ENCODE results near the gene RIMBP2.

Gene RIMBP2

DNA sequence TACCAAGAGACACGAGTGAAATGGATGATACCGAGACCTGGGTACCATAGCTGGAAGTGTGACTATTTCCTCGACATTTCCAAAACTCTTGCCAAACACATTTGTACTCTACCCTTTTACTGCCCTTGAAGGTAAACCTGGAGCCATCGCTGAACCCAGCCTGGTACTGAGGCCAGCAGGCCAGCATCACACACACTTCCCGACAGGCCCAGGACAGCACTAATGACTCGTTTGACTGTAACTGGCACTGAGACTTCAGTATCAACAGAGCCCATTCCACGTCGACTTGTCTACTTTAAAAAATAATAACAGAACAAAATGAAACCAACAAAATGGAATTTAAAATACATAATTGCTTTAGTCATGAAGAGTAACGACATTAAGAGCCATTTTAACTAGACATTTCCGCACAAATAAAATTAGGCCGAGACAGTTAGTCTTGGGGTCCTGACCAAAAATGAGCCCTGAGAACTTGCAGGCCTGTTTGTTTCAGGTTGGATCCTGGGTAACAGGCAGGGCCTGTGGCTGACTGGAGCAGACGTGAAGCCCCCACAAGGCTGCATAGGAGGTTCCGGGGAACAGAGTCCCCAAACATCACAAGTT lies 94.3 kb downstream of the RIMBP2 start:
- DNase-seq = no peak

DNA sequence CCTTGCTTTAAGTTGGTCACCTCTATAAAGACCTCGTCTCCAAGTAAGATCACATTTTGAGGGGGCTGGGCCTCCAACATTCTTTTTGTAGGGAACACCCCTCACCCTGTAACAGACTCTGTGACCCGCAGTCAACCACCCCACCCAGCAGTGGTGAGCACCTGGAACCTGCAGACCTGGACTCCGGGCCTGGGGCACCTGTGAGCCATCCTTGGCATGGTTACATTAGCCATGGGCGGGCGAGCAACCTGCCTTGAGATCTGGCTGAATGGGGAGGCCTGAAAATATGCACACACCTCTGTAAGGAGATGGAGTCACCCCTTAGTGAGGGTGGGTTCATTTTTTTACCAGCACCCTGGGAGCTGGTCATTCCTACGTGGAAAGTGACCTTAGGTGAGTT lies 95.3 kb downstream of the RIMBP2 start:
- DNase-seq = no peak

DNA sequence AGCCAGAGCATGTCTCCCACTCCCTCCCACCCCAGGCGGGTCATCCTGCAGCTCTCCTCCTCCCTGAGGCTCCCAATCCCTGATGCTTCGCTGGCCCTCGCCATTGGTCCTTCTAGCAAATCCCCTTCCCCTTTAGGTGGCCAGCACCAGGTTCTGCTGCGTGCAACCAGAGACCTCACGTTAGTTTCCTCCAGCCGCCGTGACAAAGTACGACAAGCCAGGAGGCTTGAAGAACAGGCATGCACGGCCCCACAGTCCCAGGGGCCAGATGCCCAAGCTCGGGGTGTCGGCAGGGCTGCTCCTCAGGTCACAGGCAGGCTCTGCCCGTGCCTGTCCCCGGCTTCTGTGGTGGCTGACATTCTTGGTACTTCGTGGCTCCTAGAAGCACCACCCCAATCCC lies 95.8 kb downstream of the RIMBP2 start:
- DNase-seq = no peak

DNA sequence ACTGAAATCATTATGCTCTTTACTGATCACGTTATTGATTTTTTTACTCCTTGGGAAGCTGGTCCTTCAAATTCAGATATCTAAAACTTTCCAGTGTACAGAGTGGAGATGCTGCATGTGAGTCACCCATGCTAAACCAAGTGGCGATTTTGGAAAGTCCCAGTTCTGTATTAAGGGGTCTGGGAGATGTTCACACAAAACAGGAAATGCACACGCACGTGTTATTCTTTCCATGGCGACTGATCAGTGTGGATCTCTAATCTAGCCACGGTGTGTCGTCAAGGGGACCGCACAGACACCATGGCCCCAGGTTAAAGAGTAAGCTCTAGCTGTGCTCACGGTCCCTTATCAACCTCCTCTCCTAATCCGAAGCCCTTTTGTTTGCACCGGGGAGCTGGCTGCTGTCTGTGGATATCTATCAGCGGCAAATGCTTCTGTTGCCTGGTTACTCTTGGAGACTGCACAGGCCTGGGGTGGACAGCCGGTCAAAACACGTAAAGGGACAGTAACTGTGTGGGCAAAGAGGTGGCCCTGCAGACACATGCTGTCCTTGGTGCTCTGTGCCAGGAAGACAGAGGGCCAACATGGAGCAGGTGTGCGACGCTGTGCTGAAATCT lies 96.6 kb downstream of the RIMBP2 start:
- no peak for DNase-seq

DNA sequence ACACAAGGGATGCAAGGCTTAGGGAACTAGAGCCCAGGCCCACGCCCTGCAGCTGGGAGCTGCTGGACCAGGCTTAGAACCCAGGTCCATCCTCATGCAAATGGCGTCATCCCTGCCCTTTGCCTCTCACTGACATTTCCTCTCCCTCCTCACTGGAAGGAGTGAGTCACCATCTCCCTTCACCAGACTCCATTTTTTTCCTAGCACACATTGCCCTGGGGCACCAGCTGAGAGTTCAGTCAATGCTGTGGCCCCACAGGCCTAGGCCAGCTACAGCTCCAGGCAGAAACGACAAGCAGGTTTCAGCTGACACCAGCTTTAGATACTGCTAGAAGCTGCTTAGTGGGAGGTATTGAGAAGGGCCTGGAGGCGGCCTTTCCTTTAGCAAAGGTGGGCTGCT lies 98.9 kb downstream of the RIMBP2 start:
- no peak for DNase-seq

DNA sequence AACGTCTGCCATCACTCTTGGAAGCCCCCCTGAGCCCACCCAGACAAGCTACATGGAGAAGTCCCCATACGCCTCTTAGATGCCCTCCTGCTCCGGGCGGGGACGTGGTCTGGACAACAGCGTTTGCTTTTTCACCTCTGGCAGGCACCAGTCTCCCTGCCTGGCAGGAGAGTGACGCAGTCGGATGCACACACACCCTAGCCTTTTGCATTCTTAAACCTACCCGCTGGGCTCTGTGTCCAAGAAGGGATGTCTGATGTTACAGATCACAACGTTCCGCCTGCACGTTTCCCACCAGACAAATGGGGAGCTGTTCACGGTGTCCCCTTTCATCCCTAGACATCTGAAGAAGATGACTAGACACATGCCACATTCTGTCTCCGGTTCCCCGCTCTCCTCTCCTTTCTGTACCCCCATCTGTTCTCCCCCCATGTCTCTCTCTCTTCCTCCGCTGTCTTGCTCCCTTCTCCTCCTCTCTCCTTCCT lies 100.2 kb downstream of the RIMBP2 start:
- no peak for DNase-seq

DNA sequence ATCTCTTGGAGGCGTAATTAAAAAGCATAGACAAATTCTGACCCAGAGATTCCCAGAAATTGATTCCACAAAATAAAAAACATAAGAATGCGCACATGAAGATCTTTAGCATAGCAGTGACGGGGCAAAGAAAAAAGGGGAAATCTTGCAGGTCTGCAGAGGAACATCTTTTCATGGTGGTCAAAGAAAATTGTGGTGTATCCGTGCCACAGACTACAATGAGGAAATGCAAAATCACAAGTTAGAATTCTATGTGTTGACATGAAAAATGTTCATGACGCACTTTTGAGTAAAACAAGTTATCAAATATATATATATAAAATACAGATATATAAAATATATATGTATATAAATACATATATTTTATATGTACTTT lies 101.6 kb downstream of the RIMBP2 start:
- DNase-seq = no peak

DNA sequence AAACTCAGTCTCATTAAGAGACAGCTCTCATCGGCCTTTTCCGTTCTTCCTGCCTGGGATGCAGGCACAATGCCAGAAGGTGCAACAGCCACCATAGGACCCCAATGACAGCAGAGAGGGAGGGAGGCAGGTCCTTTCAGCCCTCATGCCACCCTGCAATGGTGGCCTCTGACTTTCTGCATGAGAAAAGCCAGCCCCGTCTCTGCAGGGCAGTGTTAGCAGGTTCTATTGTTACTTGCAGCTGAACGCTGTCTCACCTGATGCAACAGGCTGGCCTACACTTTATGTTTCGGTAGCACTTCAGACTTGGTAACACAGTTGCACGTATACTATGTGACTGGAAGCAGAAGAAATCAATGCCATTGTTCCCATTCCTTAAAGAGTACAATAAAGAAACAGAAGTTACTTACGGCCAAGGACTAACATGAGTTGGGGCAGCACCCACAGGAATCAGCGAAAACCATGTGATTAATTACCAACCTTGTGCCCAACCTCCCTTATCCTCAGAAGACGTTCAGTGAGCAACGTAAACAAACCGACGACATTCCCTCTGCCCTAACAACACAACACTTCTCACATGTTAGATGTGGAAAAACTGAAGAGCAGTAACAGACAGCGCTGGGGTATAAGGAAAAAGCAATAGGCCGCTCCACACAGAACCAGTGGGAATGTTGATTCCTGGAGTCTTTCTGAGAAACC lies 102.1 kb downstream of the RIMBP2 start:
- no peak for DNase-seq

DNA sequence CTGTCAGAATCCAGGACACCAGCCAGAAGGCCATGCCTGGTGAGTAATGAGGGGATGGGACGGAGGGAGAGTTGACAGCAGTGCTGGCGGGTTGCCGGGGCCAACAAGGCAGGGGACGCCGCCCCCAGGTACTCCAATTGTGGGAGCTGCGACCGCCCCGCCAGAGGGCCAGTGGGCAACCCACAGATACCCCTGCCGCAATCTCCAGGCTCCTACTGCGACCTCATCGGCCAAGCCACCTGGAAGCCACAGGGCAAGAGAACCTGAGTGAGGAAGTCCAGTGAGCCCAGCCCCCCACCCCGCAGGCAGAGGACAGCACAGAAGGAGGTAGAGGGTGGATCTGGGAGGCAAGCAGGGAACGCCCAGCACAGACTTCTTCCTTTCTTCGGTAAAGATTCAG lies 103.0 kb downstream of the RIMBP2 start:
- no peak for DNase-seq

DNA sequence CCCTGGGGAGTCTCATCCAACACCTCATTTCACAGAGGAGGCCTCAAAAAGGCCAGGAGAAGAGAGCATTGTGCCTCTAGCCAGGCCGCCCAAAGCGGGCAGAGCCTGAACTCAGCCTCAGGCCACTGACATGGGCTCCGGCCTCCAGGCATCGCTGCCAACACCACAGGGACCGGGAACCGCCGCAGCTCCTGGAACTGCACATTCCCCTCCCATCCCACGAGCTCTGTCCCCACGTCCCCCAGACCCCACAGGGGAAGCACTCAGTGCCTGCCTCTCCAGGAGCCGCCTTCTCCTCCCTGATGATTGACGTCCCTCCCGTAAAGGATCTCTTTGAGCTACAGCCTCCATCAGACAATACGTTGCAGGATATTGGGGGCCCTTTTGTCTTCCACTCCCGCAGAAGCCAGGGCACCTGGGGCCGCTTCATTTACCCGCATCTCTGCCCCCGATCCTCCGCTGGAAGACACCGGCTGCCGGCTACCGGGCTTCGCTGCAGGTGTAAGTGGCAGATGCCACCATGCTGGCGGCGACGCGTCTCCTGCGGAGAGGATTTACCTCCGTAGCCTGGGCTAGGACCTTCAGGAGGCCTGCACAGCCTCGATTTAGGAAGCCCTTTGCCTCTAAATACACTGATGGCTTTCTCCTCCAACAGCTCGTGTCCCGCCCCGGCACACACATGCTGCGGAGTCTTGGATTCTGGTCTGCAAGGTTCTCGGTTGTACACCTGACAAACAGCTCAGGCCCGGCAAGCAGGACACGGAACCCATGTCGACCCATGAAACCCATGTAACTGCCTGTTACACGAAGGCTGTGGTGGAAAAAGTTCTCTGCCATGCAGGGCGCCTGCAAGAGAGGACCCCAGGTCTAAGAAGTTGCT lies 104.8 kb downstream of the RIMBP2 start:
- DNase-seq = no peak

DNA sequence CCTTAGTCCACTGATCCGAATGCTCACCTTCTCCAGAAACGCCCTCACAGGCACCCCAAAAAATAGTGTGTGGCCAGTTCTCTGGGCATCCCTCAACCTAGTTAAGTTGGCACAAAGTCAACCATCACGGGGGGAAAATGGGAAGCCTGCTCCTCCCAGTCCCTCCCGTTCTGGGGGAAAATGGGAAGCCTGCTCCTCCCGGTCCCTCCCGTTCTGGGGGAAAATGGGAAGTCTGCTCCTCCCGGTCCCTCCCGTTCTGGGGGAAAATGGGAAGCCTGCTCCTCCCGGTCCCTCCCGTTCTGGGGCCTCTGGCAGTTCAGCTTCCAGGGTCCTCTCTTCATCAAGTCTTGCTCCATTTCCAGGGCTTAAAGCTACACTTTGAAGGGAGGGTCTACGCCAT lies 106.1 kb downstream of the RIMBP2 start:
- no peak for DNase-seq

DNA sequence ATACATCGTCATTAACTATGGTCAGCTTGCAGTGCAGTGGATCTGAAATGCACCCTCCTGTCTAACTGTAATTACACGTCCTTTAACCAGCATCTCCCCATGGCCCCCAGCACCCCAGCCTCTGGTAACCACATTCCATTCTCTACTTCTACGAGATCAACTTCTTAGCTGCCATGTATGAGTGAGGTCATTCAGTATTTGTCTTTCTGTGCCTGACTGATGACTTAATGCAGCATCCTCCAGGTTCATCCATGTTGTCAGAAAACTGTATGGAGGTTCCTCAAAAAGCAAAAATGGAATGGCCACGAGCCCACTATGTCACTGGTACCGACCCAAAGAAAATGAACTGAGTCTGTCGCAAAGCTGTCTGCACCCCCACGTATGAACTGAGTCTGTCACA lies 107.3 kb downstream of the RIMBP2 start:
- no peak for DNase-seq

DNA sequence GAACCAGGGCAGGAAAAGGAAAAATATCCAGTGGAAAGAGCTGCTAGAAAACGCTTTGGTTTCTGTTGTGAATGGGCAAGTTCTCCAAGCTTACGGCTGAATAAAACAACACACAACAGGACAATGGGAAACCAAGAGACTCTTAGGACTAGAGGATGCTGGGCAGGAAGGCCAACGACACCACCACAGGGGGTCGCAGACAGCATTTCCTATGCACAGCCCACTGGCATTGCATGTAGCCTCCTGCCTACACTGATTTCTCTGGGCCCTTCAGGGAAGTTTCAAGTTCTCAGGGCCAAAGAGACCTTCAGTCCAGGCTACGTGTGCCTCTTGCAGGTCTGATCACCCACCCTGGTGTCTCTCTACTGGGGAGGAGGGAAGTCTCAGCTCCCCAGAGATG lies 108.0 kb downstream of the RIMBP2 start:
- no peak for DNase-seq

DNA sequence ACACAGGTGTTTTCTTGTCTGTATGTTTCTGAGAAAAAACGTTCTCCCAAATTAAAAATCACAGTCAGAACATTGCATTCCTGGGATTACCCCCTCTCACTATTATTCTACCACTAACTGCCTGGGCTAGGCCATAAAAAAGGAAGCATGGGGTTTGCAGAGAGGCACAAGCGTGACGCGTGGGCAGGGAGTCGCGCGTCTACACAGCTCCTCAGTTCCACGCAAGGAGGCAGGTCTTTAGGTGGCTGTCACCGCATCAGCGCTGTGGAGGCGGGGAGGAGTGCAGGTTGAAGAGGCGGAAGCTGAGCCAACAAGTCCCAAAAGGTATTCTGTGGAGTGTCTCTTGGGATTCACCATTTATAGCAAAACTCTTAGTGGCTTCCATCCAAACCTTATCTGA lies 109.9 kb downstream of the RIMBP2 start:
- no peak for DNase-seq

DNA sequence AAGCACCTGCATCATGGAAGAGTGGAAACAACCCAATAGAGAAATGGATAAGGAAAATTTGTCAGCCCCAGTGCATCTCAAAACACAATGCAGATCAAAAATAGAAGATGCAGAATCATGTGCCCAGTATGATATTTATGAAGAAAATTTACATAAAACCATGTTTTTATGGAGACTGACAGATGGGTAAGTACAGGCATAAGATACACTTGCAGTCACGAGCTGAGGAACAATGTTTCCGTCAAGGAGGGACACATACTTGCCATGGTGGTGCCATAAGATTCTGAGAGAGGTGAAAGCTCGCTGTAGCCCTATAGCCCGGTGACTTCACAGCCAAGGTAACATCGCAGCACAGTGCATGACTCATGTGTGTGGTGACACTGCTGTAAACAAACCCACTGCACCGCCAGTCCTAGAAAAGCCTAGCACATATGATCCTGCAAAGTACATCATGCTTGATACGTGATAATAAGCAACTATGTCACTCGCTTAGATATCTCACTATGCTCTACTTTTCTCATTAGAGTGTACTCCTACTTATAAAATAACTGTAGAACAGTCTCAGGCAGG lies 112.6 kb downstream of the RIMBP2 start:
- no peak for DNase-seq

DNA sequence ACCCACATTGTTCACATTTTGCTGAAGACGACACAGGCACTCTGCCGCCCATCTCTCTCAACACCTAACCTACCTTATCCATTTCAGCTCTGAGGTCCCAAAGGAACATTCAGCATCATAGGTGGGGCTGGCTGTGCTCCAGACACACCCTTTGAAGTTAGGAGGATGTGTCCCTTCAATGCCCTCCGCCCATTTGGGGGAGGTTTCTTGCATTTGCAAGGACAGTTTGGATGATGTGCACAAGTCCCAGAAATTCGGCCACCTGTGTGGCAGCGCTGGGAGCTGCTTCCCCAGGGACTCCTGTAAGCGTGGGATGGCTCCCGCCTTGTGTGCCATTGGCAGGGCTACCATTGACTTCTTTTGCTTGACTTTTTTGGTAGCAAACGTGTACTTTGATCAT lies 113.8 kb downstream of the RIMBP2 start:
- no peak for DNase-seq

DNA sequence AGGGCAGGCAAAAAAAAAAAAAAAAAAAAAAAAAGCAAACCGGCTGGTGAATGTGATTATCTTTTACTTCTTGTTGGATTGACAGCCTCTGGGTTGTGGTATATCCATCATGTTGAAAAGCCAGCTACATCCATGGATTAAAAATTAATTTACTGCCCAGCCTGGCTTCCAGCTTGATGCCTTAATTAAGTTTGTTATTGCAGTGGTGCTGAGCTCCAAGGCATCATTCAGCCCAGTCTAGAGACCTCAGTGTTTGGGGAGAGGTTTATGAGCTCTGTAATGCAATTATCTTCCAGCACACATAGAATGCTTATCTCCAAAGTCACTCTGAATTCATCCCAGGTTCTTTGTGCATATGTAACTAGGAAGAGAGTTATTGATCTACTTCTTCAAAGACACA lies 114.8 kb downstream of the RIMBP2 start:
- DNase-seq = no peak

DNA sequence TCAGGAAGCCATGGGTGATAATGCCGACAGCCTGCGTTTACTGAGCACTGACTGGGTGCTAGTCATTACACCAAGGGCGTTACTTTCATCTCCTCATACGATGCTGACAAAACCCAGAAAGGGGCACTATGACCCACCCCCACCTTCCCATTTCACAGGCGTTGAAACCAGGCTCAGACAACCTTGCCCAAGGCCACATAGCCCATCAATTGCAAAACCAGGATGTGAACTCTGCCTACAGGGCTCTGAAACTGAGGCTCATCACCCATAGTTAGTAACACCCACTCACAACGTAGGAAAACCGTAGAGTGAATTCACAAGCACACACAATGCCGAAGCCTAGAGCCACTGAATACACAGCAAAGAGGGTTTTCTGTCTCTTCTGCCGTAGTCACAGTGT lies 119.9 kb downstream of the RIMBP2 start:
- DNase-seq = no peak

DNA sequence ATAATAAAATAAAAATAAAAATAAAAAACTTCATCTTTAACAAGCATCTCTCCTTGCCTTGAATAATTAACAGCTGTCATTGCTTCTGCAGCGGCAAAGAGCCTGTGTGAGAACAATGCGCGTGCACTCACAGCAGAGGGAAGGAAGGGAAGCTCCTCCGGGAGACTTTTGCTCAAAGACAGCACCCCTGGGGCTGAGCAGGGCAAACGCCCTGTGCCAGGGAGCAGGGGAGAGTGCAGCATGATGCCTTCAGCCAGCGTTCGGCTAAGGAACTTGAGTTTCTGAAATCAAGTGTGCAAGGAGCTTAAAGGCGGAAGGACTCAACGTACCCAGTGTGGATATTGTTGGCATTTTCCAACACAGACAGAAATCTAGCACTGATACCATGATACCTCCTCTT lies 120.5 kb downstream of the RIMBP2 start:
- no peak for DNase-seq

DNA sequence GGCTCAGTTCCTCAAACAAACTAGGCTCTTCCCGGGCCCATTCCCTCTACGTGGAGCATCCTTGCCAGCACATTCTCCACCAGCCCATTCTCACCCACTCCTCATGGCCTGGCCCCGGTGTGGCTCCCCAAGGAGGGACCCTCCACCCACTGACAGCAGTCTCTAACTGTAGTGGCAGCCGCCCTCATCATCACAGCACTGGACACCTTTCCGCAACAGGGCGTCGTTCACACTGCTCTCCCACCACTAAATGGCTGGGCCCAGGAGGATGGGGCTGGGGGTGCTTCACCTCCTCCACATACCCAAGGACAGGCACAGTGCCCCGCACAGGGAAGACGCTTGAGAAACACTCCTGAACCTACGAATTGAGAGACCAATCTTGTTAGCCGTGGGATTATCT lies 123.0 kb downstream of the RIMBP2 start:
- DNase-seq = no peak

DNA sequence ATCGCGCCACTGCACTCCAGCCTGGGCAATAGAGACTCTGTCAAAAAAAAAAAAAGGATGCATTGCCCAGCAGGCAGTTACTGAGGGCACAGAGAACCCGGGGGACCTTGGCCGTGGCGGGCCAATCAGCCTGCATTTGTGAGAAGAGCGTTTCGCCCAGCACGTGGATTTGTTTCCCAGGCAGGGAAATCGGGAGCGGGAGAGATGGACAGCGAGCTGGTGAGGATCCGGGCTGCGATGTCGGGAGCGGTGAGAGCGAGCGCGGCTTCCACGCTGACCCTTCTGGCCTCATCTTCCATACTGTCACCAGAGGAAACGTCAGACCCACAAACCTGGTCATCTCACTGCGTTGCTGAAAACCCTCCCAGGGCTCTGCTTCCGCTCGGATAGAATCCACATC lies 123.5 kb downstream of the RIMBP2 start:
- DNase-seq = no peak

DNA sequence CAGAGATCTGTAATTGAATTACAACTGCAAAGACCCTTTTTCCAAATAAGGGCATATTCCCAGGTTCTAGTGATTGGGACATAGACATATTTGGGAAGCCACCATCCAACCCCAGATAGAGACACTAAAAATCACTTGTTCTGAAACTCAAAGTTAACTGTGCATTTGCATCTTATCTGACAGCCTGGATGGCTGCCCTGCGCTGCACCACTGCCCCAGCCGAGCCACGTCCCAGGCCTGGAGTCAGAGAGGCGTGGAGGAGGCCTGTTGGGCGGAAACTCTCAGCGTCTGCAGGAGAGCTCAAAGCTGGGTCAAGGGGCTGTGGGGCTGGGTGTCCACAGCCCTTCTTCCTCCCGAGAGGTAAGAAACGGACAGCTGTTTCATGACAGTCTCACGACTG lies 124.4 kb downstream of the RIMBP2 start:
- DNase-seq = no peak

DNA sequence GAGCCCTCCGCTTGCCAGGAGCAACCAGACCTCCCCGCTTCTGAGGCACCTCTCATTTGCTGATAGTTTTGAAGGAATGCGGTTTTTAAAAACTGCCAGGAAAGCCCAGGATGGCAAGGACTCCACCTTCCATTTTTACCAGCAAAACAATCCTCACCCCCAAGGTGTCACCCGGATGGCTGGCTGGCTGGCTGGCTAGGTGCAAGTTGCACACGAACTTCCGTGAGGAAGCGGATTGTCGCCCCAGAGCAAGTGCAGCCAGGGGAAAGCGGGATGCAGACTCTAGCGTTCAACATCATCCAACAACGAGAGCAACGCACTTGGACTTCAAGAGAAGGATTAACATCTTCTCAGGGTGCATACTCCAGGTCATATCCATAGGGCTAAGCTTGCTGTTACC lies 125.4 kb downstream of the RIMBP2 start:
- no peak for DNase-seq
